GM21526 (cell line): ENCODE measurements around the gene C2orf49.

Source experiments
- ATAC-seq: cut with Tn5 transposase; IDR thresholded peaks from one replicate; pipeline ENCODE4 v1.9.1; 2021; ENCODE audit warnings: moderate library complexity; ENCODE audit not compliant: unreplicated experiment, low FRiP score

C2orf49 gene

GRCh38 chr2:105358593-105358992, 21.3 kb downstream of the C2orf49 start:
- ATAC-seq: no peak

- ATAC-seq: no peak
Measured at GRCh38 chr2:105361102-105361889, 24.0 kb downstream of the C2orf49 start.

- ATAC-seq: no peak
Measured at GRCh38 chr2:105362862-105363591, 25.7 kb downstream of the C2orf49 start.

GRCh38 chr2:105364436-105365139, 27.2 kb downstream of the C2orf49 start:
- no peak for ATAC-seq

- no peak for ATAC-seq
Measured at GRCh38 chr2:105365206-105365605, 27.9 kb downstream of the C2orf49 start.

- no peak for ATAC-seq
Measured at GRCh38 chr2:105368759-105369408, 31.5 kb downstream of the C2orf49 start.

GRCh38 chr2:105369777-105370690, 32.7 kb downstream of the C2orf49 start:
- peak; percentile 88 for ATAC-seq

- no peak for ATAC-seq
Measured at GRCh38 chr2:105371156-105371555, 33.8 kb downstream of the C2orf49 start.

GRCh38 chr2:105371810-105372209, 34.5 kb downstream of the C2orf49 start:
- no peak for ATAC-seq

GRCh38 chr2:105373344-105373781, 36.0 kb downstream of the C2orf49 start:
- ATAC-seq: no peak

GRCh38 chr2:105373895-105374401, 36.6 kb downstream of the C2orf49 start:
- ATAC-seq: peak; percentile 74

- ATAC-seq: no peak
Measured at GRCh38 chr2:105375001-105375561, 37.7 kb downstream of the C2orf49 start.

- ATAC-seq: no peak
Measured at GRCh38 chr2:105376010-105376409, 38.7 kb downstream of the C2orf49 start.

GRCh38 chr2:105376789-105377240, 39.5 kb downstream of the C2orf49 start:
- ATAC-seq: no peak

- ATAC-seq: no peak
Measured at GRCh38 chr2:105377871-105378270, 40.5 kb downstream of the C2orf49 start.

- ATAC-seq: no peak
Measured at GRCh38 chr2:105378276-105378840, 41.0 kb downstream of the C2orf49 start.

- no peak for ATAC-seq
Measured at GRCh38 chr2:105378921-105379383, 41.6 kb downstream of the C2orf49 start.

GRCh38 chr2:105379741-105380186, 42.4 kb downstream of the C2orf49 start:
- ATAC-seq: no peak
